Right lung (tissue), 5 donors: ENCODE data around the gene TOB1. TPM values are rescaled to one million over a fixed set of nuclear protein-coding genes. Genes with fewer than 3 reads are reported as not detected.
"Not testable (repeated sequence)": the region's sequence is repeated elsewhere in the genome, so short reads cannot be mapped to it uniquely, and the experiment has no call there.

Experiments
- DNase-seq, 2 donors: peaks; one replicate each; pipeline ENCODE4 v3.0.0-alpha.2; 2013
- polyA plus RNA-seq, 5 donors: library from polyadenylated mRNA; unstranded; fragments of 120-200 nt; gene quantifications; one replicate each; pipeline versions ENCODE4 v1.2.1 to v1.2.3, GENCODE V29; 2013; ENCODE audit warnings: inconsistent platforms in 1 of 5, low replicate concordance in 1 of 5; ENCODE audit not compliant: insufficient read length in 5 of 5, insufficient read depth in 1 of 5

The TOB1 gene
- polyA plus RNA-seq, 5 donors, result 20.1 to 31.3 (median 31.1) TPM

DNA sequence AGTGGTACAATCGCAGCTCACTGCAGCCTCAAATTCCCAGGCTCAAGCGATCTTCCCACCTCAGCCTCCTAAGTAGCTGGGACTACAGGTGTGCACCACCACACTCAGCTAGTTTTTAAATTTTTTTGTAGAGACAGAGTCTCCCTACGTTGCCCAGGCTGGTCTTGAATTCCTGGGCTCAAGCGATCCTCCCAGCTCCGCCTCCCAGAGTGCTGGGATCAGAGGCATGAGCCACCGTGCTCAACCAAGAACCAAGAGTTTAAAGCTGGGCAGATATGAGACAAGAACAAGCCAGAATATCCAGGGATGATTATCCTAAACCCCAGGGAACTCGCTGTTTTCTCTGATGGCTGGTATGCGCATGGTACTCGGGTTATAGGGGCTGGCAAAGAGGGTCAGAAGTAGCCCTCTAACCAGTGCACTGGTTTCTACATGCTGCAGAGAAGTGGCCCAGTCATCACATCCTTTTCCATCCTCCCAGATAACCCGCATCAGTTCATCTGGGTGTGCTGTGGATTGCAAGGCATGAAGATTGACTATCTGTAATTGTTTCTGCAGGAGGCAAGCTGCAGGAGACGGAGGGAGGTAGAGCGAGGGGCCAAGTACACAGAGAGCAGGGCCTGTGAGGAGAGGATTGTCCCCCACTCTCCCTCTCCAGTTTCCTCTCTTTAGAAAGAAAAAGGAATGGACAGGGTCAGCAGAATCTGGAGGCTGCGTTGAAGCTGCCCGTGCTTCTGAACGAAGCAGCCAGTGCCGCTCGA, 33.6 kb upstream of the TOB1 start:
- no peak for DNase-seq

DNA sequence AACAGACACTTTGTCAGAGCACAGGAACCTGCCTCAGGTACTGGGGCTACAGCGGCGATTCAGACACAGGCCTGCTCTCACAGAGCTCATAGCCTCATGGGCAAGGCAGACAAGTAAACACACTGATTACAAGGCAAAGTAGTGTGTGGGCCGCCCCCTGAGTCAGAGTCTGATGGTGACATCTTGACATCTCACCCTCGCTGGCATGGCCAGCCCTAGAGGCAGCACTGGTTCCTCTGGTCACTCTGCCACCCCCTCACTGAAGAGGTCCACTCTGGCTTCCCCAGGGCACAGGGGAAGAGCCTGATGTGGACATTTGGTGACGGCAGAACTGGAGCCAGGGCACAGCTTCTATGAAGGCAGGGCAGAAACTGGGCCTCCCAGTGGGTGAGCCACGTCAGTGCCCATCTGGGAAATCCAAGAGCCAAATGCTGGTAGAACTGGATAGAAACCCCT, 32.9 kb upstream of the TOB1 start:
- DNase-seq, result no peak

DNA sequence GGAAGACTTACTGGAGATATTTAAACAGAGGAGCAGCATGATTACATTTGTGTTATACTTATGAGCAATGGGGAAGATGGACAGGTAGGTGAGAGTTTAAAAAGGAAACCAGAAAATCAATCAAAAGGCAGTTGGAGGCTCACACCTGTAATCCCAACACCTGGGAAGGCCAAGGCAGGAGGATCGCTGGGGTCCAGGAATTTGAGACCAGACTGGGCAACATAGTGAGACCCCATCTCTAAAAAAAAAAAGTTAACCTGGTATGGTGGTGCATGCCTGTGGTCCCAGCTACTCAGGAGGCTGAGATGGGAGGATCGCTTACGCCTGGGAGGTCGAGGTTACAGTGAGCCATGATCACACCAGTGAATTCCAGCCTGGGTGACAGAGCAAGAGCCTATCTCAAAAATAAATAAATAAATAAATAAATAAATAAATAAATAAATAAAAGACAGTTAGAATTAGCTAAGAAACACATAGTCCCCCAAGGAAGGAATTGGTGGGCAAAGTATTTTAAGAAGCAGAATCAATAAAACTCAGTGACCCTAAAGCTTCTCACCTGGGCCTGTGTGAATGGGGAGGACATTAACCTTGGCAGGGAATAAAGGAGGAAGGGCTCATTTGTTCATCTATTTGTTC, 32.3 kb upstream of the TOB1 start:
- DNase-seq, result no peak

- not testable (repeated sequence) for DNase-seq
Observed at GRCh38 chr17:50894513-50894912, 28.4 kb upstream of the TOB1 start.

DNA sequence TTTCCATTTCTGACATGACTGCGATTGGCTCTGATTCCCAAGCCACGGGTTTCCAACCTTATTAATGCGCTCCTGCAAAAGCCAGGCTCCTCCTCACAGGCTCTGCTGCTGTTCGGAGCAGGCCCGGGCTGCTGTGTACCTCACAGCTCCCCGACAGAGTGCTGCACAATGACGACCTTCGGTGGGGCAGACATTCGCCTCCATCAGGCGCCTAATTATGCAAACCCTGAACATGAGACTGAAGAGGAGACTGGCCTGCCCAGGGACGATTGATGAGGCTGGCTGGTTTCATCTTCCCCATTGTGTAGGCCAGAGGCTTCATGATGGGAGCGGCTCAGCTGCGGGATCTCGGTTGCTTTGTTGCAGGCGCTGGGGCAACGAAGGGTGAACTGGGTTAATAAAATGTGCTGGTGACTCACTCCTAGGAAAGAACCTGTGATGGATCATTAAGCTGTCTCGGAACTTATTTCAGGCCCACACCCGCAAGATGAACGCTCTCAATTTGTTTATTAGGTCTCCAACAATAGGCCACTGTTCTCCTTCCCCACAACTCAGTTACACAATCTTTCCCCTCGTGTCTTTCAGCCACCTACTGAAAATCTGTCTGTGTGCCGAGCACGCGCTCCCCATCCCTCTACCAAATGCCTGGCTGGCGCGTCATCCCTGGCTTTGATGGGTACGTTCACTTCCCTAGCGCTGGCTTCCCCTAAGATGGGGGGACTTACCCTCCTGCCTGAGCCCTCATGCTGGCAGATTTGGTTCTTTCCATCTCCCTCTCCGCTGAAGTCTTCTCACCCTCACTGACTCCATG, 27.2 kb upstream of the TOB1 start:
- no peak for DNase-seq

DNA sequence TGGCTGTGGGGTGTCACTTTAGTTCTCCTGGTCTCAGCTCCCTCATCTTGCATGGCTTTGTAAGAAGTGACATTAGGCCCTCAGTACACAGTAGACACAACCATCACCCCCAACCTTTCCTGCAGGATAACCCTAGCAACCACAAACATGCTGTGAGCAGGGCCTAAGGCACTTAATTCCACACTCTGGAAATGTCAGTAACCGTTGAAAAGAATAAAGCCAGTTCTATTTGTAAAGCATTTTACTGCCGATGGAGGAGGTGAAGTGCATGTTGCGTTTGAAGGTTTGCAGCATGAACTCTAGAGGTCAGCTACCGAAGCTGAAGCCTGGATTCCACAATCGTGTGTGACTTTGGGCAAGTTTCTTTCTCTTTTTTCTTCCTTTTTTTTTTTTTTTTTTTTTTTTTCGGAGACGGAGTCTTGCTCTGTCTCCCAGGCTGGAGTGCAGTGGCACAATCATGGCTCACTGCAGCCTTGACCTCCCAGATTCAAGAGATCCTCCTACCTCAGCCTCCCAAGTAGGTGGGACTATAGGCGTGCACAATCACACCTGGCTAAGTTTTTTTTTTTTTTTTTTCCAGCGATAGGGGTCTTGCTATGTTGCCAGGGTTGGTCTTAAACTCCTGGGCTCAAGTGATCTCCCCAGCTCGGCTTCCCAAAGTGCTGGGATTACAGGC, 26.1 kb upstream of the TOB1 start:
- DNase-seq, result no peak

- DNase-seq, result no peak
Observed at GRCh38 chr17:50891577-50891989, 25.4 kb upstream of the TOB1 start.

DNA sequence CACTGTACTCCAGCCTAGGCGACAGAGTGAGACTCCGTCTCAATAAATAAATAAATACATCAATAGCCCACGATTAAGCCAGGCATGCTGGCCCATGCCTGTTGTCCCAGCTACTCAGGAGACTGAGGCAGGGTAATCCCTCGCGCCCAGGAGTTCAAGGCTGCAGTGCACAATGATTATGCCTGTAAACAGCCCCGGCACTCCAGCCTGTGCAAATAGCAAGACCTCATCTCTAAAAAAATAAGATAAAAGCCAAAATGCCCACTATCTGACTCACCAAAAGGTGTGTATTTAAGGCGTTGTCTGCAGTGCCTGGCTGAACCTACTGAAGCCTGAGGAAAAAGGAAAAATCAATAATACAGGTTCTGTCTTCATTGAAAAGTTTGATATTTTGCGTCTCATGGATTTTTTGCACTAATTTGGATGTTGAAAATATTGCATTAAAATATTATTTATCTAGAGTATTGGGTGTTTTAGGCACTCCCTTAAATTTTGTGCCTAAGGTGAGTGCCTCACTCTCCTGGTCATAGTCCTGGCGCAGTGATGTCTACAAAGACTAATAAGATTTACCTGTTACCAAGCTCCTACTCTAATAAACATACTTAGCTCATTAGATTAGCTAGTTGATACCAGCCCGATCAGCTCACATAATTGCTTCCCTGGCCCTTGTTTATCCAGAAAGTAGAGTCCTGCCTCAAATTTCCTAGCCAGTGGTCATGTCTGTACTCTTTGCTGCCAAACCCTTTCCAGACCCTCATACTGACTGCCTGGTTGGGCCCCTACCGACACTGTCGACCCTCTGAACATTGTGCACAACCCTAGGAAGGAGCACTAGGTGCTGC, 24.7 kb upstream of the TOB1 start:
- no peak for DNase-seq

- no peak for DNase-seq
Observed at GRCh38 chr17:50889528-50890118, 23.5 kb upstream of the TOB1 start.

- no peak for DNase-seq
Observed at GRCh38 chr17:50887705-50888245, 21.6 kb upstream of the TOB1 start.

GRCh38 chr17:50884439-50885311, 18.5 kb upstream of the TOB1 start:
- peak in 1 of 2 donors; percentile 20 for DNase-seq

- no peak for DNase-seq
Observed at GRCh38 chr17:50883850-50884438, 17.8 kb upstream of the TOB1 start.

DNA sequence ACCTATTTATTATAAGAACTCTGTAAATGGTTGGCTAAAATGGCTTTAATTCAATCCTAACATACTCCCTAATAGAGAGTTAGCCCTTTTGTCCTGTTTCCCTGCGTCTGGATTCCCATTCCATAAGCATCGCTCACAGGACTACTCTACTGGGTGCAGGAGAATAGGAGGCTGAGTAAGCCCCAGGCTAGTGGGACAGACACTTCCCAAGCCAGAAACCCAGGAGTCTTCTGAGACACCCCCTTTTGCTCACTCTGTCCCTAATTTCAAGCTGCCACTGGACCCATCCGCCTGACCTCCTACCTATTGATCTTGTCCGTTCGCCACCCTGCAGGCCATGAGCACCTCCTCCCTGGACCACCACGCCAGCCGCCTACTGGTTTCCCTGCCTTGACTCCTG, 16.7 kb upstream of the TOB1 start:
- no peak for DNase-seq

DNA sequence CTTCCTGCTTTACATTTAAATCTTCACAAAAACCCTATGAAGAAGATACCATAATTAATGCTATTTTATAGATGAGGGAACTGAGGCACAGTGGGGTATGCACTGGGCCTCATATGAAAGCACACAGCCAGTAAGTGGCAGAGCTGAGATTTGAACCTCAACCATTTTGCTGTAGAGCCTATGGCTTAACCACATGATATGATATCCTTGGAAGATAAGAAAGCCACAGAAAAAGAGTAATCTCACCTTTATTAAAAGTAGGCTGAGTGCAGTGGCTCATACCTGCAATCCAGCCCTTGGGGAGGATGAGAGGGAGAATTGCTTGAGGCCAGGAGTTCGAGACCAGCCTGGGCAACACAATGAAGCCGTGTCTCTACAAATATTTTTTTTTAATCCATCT, 15.0 kb upstream of the TOB1 start:
- no peak for DNase-seq

DNA sequence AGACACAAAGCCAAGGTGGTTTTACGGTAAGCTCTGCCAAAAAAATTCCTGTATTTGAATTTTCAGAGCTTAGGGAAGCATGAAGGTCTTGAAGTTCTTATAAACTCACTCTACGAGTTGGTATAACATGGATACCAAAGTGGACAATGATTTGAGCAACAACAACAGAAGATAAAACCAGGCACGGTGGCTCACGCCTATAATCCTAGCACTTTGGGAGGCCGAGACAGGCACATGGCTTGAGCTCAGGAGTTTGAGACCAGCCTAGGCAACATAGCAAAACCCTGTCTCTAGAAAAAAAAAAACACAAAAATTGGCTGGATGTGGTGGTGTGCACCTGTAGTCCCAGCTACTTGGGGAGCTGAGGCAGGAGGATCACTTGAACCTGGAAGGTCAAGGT, 12.9 kb upstream of the TOB1 start:
- DNase-seq, result no peak

GRCh38 chr17:50877838-50878237, 11.7 kb upstream of the TOB1 start:
- DNase-seq, result no peak

DNA sequence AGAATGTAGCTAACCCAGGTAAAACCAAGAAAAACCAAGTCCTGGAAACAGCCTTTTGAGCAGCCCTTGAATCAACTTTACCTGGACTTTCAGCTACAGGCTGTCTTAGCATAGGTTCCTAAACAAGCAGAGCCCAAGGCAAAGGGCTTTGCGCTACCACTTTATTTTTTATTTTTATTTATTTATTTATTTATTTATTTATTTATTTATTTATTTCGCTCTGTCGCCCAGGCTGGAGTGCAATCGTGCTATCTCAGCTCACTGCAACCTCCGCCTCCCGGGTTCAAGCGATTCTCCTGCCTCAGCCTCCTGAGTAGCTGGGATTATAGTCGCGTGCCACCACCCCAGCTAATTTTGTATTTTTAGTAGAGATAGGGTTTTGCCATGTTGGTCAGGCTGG, 10.9 kb upstream of the TOB1 start:
- DNase-seq, result not testable (repeated sequence)

DNA sequence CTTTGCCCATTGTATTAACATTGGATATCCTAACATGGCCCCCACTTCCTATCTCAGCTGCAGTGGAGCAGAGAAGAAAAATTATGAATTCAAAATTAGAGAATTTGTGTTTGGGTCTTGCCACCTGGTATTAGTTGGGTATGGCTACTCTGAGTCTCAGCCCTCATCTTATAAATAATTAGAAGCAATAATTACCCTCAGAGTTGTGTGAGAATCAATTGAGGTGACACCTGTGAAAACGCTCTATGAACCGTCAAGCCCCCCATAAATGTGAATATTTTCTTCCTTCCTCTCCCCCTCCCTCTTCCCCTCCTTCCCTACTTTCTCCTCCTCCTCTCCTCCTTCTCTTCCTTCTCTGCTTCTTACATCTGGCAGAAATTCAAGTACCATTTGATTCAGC, 8.9 kb upstream of the TOB1 start:
- DNase-seq, result no peak
